WTC11 (cell line): Measurements from ENCODE around the gene CFAP58. TPM values are rescaled to one million over a fixed set of nuclear protein-coding genes. Genes with fewer than 3 reads are reported as not detected.
A peak's percentile ranks its signal among the peaks of the same experiment; 100 is the strongest.

Experiments used
- ELF4 ChIP-seq: sonication (generic); formaldehyde crosslinking; IDR thresholded peaks from 2 replicates; pipeline ENCODE4 v1.8.1; 2022; ENCODE audit warnings: low read depth, mild to moderate bottlenecking, moderate library complexity, missing genetic modification reagents
- EMX1 ChIP-seq: fragments of 250-450 bp; sonication (Bioruptor Pico); IDR thresholded peaks from 2 replicates; pipeline ENCODE4 v1.8.0; 2021; ENCODE audit warnings: mild to moderate bottlenecking
- FOXJ3 ChIP-seq: sonication (generic); formaldehyde crosslinking; IDR thresholded peaks from 2 replicates; pipeline ENCODE4 v1.9.0; 2021; ENCODE audit warnings: missing genetic modification reagents, mild to moderate bottlenecking, borderline replicate concordance
- FOXK1 ChIP-seq: sonication (generic); formaldehyde crosslinking; IDR thresholded peaks from 2 replicates; pipeline ENCODE4 v1.8.0; 2022; ENCODE audit warnings: mild to moderate bottlenecking, moderate library complexity, missing genetic modification reagents
- GRHL2 ChIP-seq: fragments of 250-450 bp; sonication (Bioruptor Pico); IDR thresholded peaks from 2 replicates; pipeline ENCODE4 v1.8.0; 2022; ENCODE audit warnings: mild to moderate bottlenecking, moderate library complexity; ENCODE audit not compliant: insufficient replicate concordance, severe bottlenecking
- NR1H2 ChIP-seq: sonication (generic); formaldehyde crosslinking; IDR thresholded peaks from 2 replicates; pipeline ENCODE4 v1.9.0; 2021; ENCODE audit warnings: mild to moderate bottlenecking, moderate library complexity, missing genetic modification reagents
- NR2C2 ChIP-seq: sonication (generic); formaldehyde crosslinking; IDR thresholded peaks from 2 replicates; pipeline ENCODE4 v1.8.0; 2022; ENCODE audit warnings: mild to moderate bottlenecking, missing genetic modification reagents
- NR3C1 ChIP-seq: sonication (generic); formaldehyde crosslinking; conservative IDR thresholded peaks from 2 replicates; pipeline ENCODE4 v1.8.1; 2023; ENCODE audit warnings: low read depth, mild to moderate bottlenecking, missing genetic modification reagents
- PRRX2 ChIP-seq: fragments of 250-450 bp; sonication (Bioruptor Pico); IDR thresholded peaks from 2 replicates; pipeline ENCODE4 v1.8.0; 2021; ENCODE audit warnings: mild to moderate bottlenecking
- RELA ChIP-seq: sonication (generic); formaldehyde crosslinking; IDR thresholded peaks from 2 replicates; pipeline ENCODE4 v1.8.1; 2022; ENCODE audit warnings: missing genetic modification reagents, mild to moderate bottlenecking, borderline replicate concordance
- SMAD4 ChIP-seq: sonication (generic); formaldehyde crosslinking; IDR thresholded peaks from 2 replicates; pipeline ENCODE4 v1.8.0; 2022; ENCODE audit warnings: mild to moderate bottlenecking, missing genetic modification reagents
- SP1 ChIP-seq: sonication (generic); formaldehyde crosslinking; conservative IDR thresholded peaks from 2 replicates; pipeline ENCODE4 v1.8.1; 2022; ENCODE audit warnings: missing genetic modification reagents
- ZNF219 ChIP-seq: sonication (generic); formaldehyde crosslinking; IDR thresholded peaks from 2 replicates; pipeline ENCODE4 v1.8.0; 2023; ENCODE audit warnings: missing genetic modification reagents, mild to moderate bottlenecking, borderline replicate concordance
- ZNF317 ChIP-seq: sonication (generic); formaldehyde crosslinking; IDR thresholded peaks from 2 replicates; pipeline ENCODE4 v1.8.1; 2023; ENCODE audit warnings: low read depth, mild to moderate bottlenecking, moderate library complexity, missing genetic modification reagents, borderline replicate concordance
- total RNA-seq: library from RNA; stranded (reverse); gene quantifications from 3 replicates; pipeline ENCODE4 v1.2.3, GENCODE V29; 2021
- TF ChIP-seq, protein P1 (sequence below): sonication (generic); formaldehyde crosslinking; IDR thresholded peaks from 2 replicates; pipeline ENCODE4 v1.8.0; 2022; ENCODE audit warnings: missing genetic modification reagents
- TF ChIP-seq, protein P2 (sequence below): fragments of 250-450 bp; sonication (Bioruptor Pico); IDR thresholded peaks from 2 replicates; pipeline ENCODE4 v1.9.0; 2021; ENCODE audit warnings: mild to moderate bottlenecking, borderline replicate concordance
- TF ChIP-seq, protein P3 (sequence below): sonication (generic); formaldehyde crosslinking; IDR thresholded peaks from 2 replicates; pipeline ENCODE4 v1.8.1; 2023; ENCODE audit warnings: mild to moderate bottlenecking, missing genetic modification reagents, moderate library complexity
- TF ChIP-seq, protein P4 (sequence below): fragments of 250-450 bp; sonication (Bioruptor Pico); IDR thresholded peaks from 2 replicates; pipeline ENCODE4 v1.9.0; 2021; ENCODE audit warnings: mild to moderate bottlenecking
- TF ChIP-seq, protein P5 (sequence below): sonication (generic); formaldehyde crosslinking; IDR thresholded peaks from 2 replicates; pipeline ENCODE4 v1.8.1; 2022; ENCODE audit warnings: mild to moderate bottlenecking, moderate library complexity, missing genetic modification reagents
- TF ChIP-seq, protein P6 (sequence below): sonication (generic); formaldehyde crosslinking; conservative IDR thresholded peaks from 2 replicates; pipeline ENCODE4 v1.8.1; 2023; ENCODE audit warnings: mild to moderate bottlenecking, low read depth, missing genetic modification reagents, moderate library complexity
- TF ChIP-seq, protein P7 (sequence below): sonication (generic); formaldehyde crosslinking; IDR thresholded peaks from 2 replicates; pipeline ENCODE4 v1.8.0; 2022; ENCODE audit warnings: mild to moderate bottlenecking, missing genetic modification reagents

CFAP58 gene
- total RNA-seq, 1 experiment from 2014 or later = 1.0 TPM

DNA sequence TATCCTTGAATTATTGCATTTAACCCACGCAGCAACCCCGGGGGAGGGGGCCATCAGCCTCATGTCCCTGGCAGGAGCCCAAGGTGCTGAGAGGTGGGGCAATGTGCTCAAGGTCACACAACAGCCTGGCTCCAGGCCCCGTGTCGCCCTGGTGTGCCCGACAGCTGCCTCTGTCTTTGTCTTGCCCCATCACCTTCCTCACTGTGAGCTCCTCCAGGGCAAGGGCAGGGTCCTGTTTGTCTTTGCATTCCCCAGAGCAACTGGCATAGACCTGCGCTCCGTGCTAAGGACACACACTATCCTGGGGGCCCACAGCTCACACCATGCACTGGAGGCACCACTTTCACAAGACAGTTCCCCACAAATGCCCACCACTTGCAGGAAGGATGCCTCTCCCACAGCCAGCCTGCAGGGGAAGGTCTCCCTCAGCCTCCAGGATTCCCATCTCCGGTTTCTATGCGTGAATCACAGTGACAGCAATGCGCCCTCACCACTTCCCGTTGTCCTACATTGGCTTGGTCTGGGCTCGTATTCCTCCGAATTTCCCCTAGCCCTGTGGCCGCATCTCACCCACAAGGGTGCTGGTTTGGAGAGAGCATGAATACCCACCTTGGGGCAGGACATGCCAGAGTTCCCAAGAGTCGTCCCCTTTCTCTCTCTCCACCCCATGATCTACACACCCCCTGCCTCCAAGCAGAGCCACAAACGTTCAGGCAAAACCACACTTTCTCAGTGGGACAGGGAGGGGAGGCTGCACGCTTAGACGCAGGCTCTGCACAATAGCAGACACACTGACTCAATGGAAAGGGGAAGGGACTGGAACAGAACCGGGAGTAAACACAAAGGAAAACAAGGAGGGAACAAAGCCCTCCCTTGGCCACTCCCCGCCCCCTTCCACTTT, 25.6 kb upstream of the CFAP58 start (continued):
- TF ChIP-seq, protein P1, sequence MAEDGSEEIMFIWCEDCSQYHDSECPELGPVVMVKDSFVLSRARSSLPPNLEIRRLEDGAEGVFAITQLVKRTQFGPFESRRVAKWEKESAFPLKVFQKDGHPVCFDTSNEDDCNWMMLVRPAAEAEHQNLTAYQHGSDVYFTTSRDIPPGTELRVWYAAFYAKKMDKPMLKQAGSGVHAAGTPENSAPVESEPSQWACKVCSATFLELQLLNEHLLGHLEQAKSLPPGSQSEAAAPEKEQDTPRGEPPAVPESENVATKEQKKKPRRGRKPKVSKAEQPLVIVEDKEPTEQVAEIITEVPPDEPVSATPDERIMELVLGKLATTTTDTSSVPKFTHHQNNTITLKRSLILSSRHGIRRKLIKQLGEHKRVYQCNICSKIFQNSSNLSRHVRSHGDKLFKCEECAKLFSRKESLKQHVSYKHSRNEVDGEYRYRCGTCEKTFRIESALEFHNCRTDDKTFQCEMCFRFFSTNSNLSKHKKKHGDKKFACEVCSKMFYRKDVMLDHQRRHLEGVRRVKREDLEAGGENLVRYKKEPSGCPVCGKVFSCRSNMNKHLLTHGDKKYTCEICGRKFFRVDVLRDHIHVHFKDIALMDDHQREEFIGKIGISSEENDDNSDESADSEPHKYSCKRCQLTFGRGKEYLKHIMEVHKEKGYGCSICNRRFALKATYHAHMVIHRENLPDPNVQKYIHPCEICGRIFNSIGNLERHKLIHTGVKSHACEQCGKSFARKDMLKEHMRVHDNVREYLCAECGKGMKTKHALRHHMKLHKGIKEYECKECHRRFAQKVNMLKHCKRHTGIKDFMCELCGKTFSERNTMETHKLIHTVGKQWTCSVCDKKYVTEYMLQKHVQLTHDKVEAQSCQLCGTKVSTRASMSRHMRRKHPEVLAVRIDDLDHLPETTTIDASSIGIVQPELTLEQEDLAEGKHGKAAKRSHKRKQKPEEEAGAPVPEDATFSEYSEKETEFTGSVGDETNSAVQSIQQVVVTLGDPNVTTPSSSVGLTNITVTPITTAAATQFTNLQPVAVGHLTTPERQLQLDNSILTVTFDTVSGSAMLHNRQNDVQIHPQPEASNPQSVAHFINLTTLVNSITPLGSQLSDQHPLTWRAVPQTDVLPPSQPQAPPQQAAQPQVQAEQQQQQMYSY = no peak
- TF ChIP-seq RELA (no peak), FOXK1 (CRISPR knock-in tag) (peak; percentile 71; the same call in 1 of the 2 replicates), SMAD4 (CRISPR knock-in tag) (no peak), FOXJ3 (CRISPR knock-in tag) (no peak), ELF4 (CRISPR knock-in tag) (no peak), NR1H2 (CRISPR knock-in tag) (no peak), PRRX2 (no peak), NR2C2 (CRISPR knock-in tag) (no peak), GRHL2 (CRISPR knock-in tag) (no peak), ZNF317 (CRISPR knock-in tag) (no peak), ZNF219 (no peak), SP1 (CRISPR knock-in tag) (0 out of 2 replicates have a peak, but pooled peaks have one; percentile 33), EMX1 (CRISPR knock-in tag) (no peak), NR3C1 (CRISPR knock-in tag) (no peak)
- TF ChIP-seq, protein P2, sequence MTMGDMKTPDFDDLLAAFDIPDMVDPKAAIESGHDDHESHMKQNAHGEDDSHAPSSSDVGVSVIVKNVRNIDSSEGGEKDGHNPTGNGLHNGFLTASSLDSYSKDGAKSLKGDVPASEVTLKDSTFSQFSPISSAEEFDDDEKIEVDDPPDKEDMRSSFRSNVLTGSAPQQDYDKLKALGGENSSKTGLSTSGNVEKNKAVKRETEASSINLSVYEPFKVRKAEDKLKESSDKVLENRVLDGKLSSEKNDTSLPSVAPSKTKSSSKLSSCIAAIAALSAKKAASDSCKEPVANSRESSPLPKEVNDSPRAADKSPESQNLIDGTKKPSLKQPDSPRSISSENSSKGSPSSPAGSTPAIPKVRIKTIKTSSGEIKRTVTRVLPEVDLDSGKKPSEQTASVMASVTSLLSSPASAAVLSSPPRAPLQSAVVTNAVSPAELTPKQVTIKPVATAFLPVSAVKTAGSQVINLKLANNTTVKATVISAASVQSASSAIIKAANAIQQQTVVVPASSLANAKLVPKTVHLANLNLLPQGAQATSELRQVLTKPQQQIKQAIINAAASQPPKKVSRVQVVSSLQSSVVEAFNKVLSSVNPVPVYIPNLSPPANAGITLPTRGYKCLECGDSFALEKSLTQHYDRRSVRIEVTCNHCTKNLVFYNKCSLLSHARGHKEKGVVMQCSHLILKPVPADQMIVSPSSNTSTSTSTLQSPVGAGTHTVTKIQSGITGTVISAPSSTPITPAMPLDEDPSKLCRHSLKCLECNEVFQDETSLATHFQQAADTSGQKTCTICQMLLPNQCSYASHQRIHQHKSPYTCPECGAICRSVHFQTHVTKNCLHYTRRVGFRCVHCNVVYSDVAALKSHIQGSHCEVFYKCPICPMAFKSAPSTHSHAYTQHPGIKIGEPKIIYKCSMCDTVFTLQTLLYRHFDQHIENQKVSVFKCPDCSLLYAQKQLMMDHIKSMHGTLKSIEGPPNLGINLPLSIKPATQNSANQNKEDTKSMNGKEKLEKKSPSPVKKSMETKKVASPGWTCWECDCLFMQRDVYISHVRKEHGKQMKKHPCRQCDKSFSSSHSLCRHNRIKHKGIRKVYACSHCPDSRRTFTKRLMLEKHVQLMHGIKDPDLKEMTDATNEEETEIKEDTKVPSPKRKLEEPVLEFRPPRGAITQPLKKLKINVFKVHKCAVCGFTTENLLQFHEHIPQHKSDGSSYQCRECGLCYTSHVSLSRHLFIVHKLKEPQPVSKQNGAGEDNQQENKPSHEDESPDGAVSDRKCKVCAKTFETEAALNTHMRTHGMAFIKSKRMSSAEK (CRISPR knock-in tag) = no peak
- TF ChIP-seq, protein P3, sequence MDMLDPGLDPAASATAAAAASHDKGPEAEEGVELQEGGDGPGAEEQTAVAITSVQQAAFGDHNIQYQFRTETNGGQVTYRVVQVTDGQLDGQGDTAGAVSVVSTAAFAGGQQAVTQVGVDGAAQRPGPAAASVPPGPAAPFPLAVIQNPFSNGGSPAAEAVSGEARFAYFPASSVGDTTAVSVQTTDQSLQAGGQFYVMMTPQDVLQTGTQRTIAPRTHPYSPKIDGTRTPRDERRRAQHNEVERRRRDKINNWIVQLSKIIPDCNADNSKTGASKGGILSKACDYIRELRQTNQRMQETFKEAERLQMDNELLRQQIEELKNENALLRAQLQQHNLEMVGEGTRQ (CRISPR knock-in tag) = no peak
- TF ChIP-seq, protein P4, sequence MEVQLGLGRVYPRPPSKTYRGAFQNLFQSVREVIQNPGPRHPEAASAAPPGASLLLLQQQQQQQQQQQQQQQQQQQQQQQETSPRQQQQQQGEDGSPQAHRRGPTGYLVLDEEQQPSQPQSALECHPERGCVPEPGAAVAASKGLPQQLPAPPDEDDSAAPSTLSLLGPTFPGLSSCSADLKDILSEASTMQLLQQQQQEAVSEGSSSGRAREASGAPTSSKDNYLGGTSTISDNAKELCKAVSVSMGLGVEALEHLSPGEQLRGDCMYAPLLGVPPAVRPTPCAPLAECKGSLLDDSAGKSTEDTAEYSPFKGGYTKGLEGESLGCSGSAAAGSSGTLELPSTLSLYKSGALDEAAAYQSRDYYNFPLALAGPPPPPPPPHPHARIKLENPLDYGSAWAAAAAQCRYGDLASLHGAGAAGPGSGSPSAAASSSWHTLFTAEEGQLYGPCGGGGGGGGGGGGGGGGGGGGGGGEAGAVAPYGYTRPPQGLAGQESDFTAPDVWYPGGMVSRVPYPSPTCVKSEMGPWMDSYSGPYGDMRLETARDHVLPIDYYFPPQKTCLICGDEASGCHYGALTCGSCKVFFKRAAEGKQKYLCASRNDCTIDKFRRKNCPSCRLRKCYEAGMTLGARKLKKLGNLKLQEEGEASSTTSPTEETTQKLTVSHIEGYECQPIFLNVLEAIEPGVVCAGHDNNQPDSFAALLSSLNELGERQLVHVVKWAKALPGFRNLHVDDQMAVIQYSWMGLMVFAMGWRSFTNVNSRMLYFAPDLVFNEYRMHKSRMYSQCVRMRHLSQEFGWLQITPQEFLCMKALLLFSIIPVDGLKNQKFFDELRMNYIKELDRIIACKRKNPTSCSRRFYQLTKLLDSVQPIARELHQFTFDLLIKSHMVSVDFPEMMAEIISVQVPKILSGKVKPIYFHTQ (CRISPR knock-in tag) = no peak
- TF ChIP-seq, protein P5, sequence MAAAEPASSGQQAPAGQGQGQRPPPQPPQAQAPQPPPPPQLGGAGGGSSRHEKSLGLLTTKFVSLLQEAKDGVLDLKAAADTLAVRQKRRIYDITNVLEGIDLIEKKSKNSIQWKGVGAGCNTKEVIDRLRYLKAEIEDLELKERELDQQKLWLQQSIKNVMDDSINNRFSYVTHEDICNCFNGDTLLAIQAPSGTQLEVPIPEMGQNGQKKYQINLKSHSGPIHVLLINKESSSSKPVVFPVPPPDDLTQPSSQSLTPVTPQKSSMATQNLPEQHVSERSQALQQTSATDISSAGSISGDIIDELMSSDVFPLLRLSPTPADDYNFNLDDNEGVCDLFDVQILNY (CRISPR knock-in tag) = no peak
- TF ChIP-seq, protein P6, sequence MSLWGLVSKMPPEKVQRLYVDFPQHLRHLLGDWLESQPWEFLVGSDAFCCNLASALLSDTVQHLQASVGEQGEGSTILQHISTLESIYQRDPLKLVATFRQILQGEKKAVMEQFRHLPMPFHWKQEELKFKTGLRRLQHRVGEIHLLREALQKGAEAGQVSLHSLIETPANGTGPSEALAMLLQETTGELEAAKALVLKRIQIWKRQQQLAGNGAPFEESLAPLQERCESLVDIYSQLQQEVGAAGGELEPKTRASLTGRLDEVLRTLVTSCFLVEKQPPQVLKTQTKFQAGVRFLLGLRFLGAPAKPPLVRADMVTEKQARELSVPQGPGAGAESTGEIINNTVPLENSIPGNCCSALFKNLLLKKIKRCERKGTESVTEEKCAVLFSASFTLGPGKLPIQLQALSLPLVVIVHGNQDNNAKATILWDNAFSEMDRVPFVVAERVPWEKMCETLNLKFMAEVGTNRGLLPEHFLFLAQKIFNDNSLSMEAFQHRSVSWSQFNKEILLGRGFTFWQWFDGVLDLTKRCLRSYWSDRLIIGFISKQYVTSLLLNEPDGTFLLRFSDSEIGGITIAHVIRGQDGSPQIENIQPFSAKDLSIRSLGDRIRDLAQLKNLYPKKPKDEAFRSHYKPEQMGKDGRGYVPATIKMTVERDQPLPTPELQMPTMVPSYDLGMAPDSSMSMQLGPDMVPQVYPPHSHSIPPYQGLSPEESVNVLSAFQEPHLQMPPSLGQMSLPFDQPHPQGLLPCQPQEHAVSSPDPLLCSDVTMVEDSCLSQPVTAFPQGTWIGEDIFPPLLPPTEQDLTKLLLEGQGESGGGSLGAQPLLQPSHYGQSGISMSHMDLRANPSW = no peak
- TF ChIP-seq, protein P7, sequence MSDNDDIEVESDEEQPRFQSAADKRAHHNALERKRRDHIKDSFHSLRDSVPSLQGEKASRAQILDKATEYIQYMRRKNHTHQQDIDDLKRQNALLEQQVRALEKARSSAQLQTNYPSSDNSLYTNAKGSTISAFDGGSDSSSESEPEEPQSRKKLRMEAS (CRISPR knock-in tag) = no peak
